Vagina (tissue), 2 donors: ENCODE measurements around the gene INTS11.

Experiments used
- POLR2A ChIP-seq, 2 donors: fragments of 450-650 bp; IDR thresholded peaks; one replicate each; pipeline ENCODE4 v1.6.1; 2017; ENCODE audit warnings: antibody characterized with exemption in 2 of 2, mild to moderate bottlenecking in 2 of 2, moderate library complexity in 2 of 2
- POLR2AphosphoS5 ChIP-seq, 2 donors: sonication (generic); formaldehyde crosslinking; IDR thresholded peaks; one replicate each; pipeline ENCODE4 v1.9.0; 2017; ENCODE audit warnings: antibody characterized with exemption in 2 of 2, mild to moderate bottlenecking in 2 of 2, low read depth in 1 of 2; ENCODE audit not compliant: insufficient read depth in 1 of 2
- TF ChIP-seq, protein P1 (sequence below), 3 experiments: fragments of 450-650 bp in 2 of 3; fragments of 200-600 bp in 1 of 3; sonication (generic) in 1 of 3; IDR thresholded peaks; one replicate each; pipeline ENCODE4 v1.5.1; 2017 to 2019; ENCODE audit warnings: antibody characterized with exemption in 3 of 3, mild to moderate bottlenecking in 2 of 3, moderate library complexity in 2 of 3

DNA sequence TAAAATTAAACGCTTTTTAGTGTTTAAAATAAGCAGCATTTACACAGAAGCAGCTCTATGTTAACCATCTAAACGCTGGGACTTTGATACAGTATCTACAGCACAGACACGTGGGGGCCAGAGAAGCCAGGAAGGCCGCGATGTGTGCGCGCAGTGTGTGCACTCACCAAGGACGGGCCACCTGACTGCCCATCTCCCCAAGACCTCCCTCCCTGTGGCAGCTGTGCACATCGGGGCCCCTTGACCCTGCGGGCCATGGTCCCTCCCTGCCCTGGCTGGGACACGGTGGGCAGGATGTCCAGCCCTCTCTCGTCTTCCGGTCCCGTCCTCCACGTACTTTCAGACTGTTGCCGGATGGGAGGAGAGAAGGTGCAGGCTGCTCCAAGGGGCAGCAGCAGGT, 10.8 kb upstream of the INTS11 start:
- TF ChIP-seq, protein P1, sequence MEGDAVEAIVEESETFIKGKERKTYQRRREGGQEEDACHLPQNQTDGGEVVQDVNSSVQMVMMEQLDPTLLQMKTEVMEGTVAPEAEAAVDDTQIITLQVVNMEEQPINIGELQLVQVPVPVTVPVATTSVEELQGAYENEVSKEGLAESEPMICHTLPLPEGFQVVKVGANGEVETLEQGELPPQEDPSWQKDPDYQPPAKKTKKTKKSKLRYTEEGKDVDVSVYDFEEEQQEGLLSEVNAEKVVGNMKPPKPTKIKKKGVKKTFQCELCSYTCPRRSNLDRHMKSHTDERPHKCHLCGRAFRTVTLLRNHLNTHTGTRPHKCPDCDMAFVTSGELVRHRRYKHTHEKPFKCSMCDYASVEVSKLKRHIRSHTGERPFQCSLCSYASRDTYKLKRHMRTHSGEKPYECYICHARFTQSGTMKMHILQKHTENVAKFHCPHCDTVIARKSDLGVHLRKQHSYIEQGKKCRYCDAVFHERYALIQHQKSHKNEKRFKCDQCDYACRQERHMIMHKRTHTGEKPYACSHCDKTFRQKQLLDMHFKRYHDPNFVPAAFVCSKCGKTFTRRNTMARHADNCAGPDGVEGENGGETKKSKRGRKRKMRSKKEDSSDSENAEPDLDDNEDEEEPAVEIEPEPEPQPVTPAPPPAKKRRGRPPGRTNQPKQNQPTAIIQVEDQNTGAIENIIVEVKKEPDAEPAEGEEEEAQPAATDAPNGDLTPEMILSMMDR (IDR thresholded peaks at IDR 0.05), result no peak
- TF ChIP-seq POLR2A (IDR thresholded peaks at IDR 0.05) (no peak), POLR2AphosphoS5 (IDR thresholded peaks at IDR 0.05; ENCODE audit: insufficient read depth in 1 of 2, low read depth in 1 of 2) (no peak)
